HG02840 (cell line): Measurements from ENCODE around the gene NAALADL2.
"Not testable (repeated sequence)": the region's sequence is repeated elsewhere in the genome, so short reads cannot be mapped to it uniquely, and the experiment has no call there.

Experiments used
- ATAC-seq: cut with Tn5 transposase; IDR thresholded peaks from one replicate; pipeline ENCODE4 v1.9.1; 2021; ENCODE audit warnings: mild to moderate bottlenecking, moderate library complexity, moderate number of reproducible peaks; ENCODE audit not compliant: unreplicated experiment, low FRiP score

Gene NAALADL2

GRCh38 chr3:175340338-175341015, 481.3 kb downstream of the NAALADL2 start:
- no peak for ATAC-seq

DNA sequence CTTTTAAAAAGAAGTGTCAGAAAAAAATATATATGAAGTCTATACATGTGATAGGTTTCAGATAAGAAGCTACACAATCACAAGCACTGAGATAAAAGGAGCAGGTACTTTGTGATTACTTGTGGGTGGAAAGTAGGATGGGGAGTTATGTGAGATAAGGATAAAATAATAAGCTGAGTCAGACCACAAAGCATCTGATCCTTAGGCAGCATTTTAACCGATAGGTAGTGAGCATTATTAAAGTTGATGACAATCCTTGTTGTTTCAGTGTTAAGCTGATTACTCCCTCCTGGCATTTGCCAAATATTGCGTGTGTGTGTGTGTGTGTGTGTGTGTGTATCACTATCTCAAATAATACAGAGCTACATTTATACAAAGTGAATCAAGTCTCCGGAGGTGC, 483.1 kb downstream of the NAALADL2 start:
- no peak for ATAC-seq

- ATAC-seq: no peak
Measured at GRCh38 chr3:175343946-175344345, 484.8 kb downstream of the NAALADL2 start.

GRCh38 chr3:175346573-175347356, 487.6 kb downstream of the NAALADL2 start:
- ATAC-seq: no peak

GRCh38 chr3:175349168-175349567, 490.0 kb downstream of the NAALADL2 start:
- no peak for ATAC-seq

DNA sequence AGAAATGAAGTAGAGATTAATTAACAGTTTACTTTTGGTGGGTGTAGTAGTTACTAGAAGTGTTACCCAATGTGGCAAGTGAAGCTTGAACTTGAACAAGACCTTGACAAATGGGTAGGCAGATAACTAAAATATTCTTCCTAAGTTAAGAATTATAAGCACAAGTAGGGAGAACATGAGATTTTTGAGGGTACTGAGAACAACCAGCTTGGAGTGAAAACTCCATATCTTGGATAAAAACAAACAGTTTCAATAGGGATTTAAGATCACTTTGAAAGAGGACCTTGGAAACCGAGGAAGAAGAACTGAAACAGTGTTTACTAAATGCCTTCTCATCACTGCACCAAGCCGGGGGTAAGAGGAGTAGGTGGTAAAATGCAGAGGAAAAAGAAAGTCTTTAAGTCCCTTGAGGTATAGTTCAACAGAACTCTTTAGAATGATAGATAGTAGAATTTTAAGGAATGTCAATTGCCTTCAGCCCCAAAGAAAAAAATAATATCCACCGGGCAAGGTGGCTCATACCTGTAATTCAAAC, 496.7 kb downstream of the NAALADL2 start:
- ATAC-seq: no peak

DNA sequence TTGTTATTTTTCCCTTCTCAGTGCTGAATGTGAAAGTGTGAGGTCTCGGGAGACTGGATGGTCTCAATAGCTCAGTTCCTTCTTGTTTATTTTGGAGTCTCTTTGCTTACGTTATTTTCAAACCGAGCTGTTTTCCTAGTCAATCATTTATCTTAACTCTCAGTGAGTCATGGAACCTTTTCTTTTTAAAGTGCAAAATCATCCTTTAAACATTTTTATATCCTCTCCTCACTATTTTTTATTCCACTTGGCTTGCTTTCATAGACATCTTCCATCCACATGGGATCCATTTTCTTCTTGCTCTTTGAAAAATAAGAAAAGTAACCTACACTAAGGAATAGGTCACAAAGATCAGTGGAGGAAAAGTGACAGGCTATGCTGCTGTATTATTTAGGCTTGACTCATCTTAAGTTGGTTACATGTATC, 497.8 kb downstream of the NAALADL2 start:
- no peak for ATAC-seq

DNA sequence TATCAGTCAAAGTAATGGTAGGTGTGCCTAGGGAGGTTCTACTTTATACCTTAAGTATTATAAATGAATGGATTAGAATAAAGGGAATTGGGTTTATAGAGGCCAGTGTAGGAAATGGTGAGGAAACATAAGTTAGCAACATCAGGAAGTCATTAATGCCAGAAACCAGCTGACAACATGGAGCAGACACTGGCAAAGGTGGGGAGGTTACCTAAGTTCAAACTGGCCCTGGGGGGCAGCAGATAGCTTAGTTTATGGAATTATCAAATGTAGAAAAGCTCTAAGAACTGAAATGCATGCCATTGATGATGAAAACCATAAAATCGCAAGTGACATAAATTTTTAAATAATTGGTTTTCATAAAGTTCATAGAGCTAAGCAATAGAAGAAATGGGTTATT, 498.6 kb downstream of the NAALADL2 start:
- ATAC-seq: no peak

DNA sequence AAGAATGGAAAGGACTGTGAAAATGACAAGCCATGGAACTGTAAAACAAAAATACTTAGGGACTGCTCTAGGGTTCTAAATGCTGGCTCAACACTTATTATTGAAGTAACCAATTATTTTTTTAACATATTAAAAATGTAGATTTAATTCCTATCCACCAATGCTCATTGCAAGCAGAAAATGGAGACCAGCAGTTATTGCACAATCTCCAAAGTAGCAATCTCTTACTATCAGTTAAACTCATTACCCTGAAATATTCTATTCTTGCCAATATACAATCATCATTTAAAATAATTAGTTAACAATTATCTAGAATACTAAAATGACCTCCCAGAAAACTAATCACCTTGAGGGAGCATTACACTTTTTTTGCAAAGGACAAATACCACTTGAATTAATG, 499.8 kb downstream of the NAALADL2 start:
- ATAC-seq: no peak

GRCh38 chr3:175370426-175370825, 511.3 kb downstream of the NAALADL2 start:
- ATAC-seq: not testable (repeated sequence)

GRCh38 chr3:175371187-175371586, 512.1 kb downstream of the NAALADL2 start:
- ATAC-seq: not testable (repeated sequence)

DNA sequence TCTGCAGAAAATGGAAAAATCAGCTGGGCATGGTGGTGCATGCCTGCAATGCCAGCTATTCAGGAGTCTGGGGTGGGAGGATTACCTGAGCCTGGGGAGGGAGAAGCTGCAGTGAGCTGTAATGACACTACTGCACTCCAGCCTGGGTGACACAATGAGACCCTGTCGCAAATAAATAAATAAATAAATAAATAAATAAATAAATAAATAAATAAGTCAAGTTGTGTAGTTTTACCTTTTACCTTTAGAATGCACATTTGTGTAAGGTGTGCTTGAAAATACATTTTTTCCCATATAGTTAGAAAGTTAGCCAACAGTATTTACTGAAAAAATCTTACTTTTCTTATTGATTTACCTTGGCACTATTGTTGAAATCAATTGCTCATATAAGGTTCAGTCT, 515.6 kb downstream of the NAALADL2 start:
- ATAC-seq: no peak

- peak; percentile 71 for ATAC-seq
Measured at GRCh38 chr3:175378348-175378747, 519.2 kb downstream of the NAALADL2 start.

- no peak for ATAC-seq
Measured at GRCh38 chr3:175381685-175382084, 522.6 kb downstream of the NAALADL2 start.

DNA sequence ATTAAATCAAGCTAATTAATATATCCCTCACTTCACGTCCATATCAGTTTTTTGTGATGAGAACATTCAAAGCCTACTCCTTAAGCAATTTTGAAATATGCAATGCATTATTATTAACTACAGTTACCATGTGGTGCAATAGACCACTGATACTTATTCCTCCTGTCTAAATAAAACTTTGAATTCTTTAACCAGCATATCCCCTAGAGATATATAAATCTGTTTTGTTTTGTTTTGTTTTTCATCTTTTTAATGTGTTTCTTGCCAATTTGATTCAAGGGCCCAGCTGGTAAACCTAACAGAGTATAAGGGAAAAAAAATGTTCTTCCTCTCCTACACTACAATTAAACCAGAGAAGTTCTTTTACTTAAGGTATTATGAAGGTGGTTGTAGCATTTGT, 524.2 kb downstream of the NAALADL2 start:
- ATAC-seq: no peak

- ATAC-seq: no peak
Measured at GRCh38 chr3:175383813-175384212, 524.7 kb downstream of the NAALADL2 start.

GRCh38 chr3:175384569-175384968, 525.4 kb downstream of the NAALADL2 start:
- ATAC-seq: no peak

GRCh38 chr3:175386630-175387029, 527.5 kb downstream of the NAALADL2 start:
- ATAC-seq: no peak

DNA sequence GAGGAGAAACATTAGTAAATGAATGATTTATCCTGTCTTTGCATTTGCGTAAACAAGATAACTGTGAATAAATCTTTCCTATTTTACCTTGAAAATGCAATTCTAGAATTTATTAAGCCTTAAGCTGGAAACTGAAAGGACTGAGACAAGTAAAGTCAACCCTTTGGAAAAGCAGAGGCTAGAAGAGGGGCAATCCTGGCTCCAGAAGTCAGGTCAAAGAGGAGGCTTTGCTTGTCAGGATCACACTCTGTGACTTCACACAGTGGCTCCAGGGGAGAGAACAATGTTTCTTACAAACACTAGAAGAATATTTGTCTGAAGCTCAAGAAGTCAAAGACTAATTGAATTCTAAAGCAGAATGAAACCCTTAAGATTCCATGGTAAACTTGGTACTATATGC, 530.4 kb downstream of the NAALADL2 start:
- no peak for ATAC-seq

DNA sequence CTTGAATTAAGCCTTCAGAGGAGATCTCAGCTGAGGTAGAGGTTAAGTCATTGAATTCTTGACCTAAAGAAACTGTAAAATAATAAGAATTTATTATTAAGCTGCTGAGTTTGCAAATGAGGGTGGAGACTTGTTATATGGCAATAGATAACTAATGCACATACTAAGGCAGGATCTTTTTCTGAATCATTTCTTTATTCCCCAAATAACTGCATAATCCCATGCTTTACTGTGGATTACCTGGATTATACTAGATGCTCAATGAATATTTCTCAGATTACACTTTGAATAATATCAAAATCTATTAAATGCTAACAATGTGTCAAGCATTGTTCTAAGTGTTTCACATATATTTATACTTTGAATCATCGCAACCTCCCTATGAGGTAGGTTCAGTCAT, 532.5 kb downstream of the NAALADL2 start:
- ATAC-seq: no peak

DNA sequence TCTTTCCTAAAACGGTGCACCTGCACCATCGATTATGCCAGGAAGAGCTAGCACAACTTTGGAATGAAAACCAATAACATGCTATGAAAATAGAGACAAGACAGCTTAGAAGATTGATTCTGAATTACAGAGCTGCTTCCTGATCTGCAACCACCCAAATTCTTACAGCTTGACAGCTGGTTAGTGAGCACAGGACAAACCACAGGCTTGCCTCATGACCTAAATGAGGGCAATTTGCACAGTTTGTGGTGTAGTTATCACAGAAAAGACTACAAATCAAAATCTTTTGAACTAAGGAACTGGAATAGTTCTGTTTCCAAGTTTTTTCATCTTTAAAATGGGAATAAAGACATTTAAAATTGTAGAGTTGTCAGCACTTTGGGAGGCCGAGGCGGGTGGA, 533.5 kb downstream of the NAALADL2 start:
- no peak for ATAC-seq

GRCh38 chr3:175397372-175397771, 538.2 kb downstream of the NAALADL2 start:
- ATAC-seq: no peak
